Glomerular visceral epithelial cell (primary cell): Measurements from ENCODE around the gene ANKLE2.

Experiments used
- DNase-seq: peaks from one replicate; pipeline ENCODE4 v3.0.0-alpha.2; 2016; ENCODE audit errors: extremely low spot score

The ANKLE2 gene

GRCh38 chr12:132746613-132747012, 15.0 kb downstream of the ANKLE2 start:
- DNase-seq: no peak

- no peak for DNase-seq
Measured at GRCh38 chr12:132743831-132744230, 17.8 kb downstream of the ANKLE2 start.

- no peak for DNase-seq
Measured at GRCh38 chr12:132741620-132742019, 20.0 kb downstream of the ANKLE2 start.

DNA sequence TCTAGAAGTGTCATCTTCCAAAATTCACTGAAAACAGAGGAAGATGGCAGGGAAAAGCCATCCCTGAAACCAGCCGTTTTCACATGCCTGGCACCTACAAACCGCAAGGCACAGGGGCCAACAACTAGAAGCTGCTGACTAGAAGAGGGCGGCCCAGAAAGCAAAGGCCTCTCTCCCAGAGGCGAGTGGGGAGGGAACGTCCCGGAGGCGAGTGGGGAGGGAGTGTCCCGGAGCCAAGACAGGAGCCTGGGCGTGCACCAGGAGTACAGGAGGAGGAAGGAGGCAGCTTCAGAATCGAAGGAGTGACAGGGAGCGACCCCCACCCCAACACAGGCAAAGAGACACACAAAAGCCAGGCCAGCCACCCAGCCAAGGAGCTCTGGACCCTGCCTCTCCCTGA, 21.0 kb downstream of the ANKLE2 start:
- no peak for DNase-seq

DNA sequence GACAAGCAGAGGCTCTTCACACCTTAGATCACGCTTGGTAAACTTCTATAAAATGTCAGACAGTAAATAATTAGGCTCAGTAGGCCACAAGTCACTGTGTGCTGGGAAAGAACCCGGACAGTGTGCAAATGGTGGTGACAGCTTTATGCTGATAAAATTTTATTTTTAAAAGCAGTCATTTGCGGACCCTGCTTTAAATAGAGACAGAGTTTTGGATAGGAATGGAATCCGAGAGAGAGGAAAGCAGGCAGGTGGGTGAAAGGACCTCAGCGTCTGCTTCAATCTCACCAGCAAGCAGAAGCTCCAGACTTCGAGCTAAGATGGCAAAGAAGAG, 21.4 kb downstream of the ANKLE2 start:
- no peak for DNase-seq

DNA sequence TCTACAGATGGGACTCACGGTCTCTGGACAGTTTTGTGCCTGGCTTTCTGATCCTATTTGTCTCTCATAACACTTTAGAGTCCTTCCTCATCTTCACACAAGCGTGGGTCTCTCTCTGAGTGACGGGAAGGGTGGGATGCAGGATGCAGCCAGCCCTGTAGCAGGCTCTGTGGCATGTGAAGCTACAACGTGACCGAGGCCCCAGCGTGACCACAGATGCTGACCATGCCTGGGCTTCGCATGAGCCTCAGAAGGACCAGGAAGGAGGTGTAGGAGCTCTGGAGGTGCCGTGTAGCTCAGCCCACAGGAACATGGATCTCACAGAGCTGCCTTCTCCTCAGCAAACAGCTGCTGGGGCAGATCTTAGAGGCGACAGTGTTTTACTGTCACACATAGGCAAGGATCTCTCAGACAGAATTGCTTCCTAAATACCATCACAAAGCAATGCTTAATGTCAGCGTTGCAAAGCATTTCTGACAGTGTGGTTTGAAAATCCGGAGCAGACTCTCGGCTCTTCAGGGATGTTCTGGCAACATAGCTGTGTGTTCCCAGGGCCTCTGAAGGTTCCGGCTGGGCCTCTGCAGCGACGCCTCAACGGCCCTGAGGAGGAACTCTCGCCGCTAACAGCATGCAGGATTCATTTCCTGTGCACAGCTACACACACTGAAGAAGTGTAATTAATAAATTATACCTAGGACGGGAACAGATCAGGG, 21.9 kb downstream of the ANKLE2 start:
- DNase-seq: no peak

DNA sequence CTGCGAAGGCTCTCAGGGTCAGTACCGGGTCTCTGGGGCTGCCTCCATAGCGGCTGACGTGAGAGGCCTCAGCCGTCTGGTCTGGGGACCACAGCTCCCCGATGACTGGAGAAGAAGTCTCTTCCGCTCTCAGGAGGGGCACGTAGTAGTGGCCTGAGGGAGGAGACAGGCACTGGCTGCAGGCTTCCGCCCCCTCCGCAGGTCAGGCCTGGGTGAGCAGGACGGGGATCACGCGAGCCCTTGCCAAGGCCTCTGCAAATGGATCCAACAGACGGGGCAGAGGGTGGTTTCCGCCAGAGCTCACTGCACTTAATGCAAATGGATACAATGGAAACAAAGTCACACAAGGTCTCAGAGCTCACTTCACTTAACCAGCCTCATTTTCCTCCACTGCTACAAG, 24.7 kb downstream of the ANKLE2 start:
- DNase-seq: no peak

DNA sequence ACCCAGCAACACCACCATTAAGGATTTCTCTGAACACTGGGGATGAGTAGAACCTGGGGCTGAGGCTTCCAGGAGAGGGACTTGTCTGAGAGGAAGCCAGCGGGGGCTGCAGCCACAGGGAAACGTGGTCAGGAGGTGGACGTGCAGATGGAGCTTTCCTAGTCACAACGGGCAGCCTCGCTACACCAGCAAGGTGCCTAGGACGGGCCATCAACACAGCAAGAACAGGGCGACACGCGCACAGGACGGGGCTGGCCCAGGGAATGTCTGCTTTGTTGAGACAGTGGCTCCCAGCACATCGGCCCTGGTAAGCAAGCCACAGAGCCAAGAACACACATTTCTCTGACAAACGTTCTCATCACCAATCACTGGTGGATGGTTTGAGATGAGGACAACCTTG, 25.3 kb downstream of the ANKLE2 start:
- no peak for DNase-seq

GRCh38 chr12:132735496-132735895, 26.1 kb downstream of the ANKLE2 start:
- DNase-seq: no peak

- no peak for DNase-seq
Measured at GRCh38 chr12:132734206-132734605, 27.4 kb downstream of the ANKLE2 start.

- no peak for DNase-seq
Measured at GRCh38 chr12:132731574-132731973, 30.1 kb downstream of the ANKLE2 start.

GRCh38 chr12:132730353-132730752, 31.3 kb downstream of the ANKLE2 start:
- DNase-seq: no peak

DNA sequence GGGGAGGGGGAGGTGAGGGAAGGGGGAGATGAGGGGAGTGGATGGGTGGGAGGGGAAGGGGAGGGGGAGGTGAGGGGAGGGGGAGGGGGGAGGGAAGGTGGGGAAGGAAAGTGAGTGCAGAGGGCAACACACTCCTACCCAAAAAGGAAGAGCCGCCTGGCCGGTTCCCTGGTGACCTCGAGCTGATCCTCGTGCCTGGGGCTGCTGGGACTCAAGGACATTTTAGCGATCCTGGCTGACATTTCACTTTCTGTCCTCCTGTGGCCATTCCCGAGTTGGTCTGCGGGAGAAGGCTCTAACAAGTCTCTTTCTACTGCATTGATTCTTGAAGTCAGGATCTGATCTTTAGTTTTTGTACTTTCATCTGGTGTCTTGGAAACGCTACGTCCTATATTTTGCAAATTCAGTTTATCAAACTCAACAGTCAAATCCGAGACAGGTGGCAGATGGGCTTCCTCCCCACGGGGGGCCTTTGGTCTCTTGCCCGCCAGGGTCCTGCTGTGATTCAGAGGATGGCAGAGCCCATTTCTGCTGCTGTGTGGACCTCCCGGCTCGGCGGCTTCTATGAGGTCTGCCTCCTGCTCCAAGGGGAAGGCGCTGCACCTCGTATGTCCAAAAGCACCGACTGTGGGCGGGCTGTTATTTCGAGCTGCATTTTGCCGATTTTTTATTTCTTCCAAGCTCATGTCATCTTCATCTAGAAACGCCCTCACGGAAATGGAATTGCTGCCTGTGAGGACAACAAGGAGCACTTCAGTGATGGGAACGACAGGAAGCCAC, 31.9 kb downstream of the ANKLE2 start:
- no peak for DNase-seq

GRCh38 chr12:132728502-132728901, 33.1 kb downstream of the ANKLE2 start:
- no peak for DNase-seq

GRCh38 chr12:132727091-132727794, 34.4 kb downstream of the ANKLE2 start:
- DNase-seq: no peak

DNA sequence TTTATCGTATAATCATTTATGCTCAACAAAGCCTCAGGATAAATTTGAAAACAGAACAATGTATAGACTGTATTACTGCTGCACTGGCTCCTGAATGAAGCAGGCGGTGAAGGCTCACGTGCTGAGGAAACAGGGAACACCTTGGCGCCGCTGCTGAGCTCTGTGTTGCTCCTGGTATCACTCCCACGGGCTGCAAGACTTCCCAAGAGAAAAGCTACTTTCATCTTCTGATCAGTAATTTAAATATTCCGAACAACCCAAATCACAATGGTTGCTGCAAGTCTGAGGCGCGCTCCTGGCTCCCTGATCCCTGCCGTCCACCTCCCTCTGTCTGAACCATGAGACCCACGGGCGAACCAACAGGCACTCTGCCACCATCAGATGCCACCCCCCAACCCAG, 35.2 kb downstream of the ANKLE2 start:
- DNase-seq: no peak

GRCh38 chr12:132724506-132725241, 37.0 kb downstream of the ANKLE2 start:
- DNase-seq: no peak

DNA sequence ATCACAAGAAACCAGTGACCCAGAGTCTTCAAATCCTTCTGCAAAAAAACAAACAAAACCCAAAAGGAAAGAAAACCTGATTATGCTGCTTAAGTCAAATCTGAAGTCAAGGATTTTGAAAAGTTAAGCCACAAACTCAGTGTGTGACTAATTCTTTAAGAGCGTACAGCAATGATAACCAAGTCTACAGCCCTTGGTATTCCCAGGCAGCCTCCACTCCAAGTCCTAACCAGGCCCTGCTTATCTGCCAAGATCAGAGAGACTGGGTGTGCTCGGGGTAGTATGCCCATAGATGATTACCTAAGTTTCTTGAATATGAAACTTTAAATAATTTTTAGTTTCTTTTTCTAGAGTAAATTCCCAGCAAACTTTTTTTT, 37.9 kb downstream of the ANKLE2 start:
- no peak for DNase-seq

DNA sequence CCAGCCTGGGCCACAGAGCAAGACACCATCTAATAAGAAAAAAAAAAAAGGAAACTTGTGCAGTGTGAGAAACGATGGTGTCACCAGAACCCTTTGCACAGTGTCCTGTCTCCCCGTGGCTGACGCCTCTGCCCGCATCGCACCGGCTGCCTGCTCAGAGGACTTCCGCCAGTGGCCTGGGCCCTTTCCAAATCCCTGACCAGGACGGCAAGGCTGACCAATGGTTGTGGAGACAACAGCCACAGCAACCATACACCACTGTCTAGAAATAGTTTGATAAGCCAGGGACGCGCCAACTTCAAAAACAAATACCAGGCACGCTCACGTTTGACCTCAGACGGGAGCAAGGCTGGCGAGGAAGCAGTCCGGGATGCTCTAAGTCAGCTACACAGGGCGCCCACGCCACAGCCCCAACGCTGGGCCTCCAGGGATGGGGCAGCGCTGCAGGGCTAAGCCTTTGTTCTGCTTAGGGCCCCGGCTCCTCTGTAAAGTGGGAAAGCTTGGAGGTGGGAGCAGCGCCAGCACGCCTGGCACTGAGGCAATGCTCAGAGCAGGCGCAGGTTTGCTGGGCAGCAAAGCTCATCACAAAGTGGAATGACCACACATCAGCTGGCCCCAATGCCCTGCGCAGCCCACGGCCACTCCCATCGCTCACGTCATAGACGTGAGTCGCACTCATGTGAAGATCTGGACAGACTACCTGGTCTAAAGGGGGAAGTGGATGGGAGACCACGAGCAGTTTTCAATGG, 38.4 kb downstream of the ANKLE2 start:
- no peak for DNase-seq

GRCh38 chr12:132720606-132721345, 40.9 kb downstream of the ANKLE2 start:
- no peak for DNase-seq

- no peak for DNase-seq
Measured at GRCh38 chr12:132719954-132720324, 41.7 kb downstream of the ANKLE2 start.
